HEK293 (cell line): ENCODE measurements around the gene GSN.

Experiments
- CTCF ChIA-PET: fragments of 350-600 bp; formaldehyde crosslinking; extraction: SDS; loops from one replicate; lab custom pipeline; 2021; ENCODE audit warnings: antibody characterized with exemption; lab: Yijun Ruan, JAX
- POLR2A ChIA-PET: fragments of 300-600 bp; formaldehyde crosslinking; extraction: SDS; loops from one replicate; lab custom pipeline; 2020; ENCODE audit warnings: antibody characterized with exemption, inconsistent platforms; lab: Yijun Ruan, JAX
- H3K27ac ChIP-seq: fragments of 200-500 bp; sonication (Bioruptor generic); 2 replicates; pipeline ENCODE4 v1.5.1; 2014; ENCODE audit warnings: low read depth, low read length, control low read depth, inconsistent platforms; ENCODE audit errors: extremely low read depth
- H3K36me3 ChIP-seq, 2 experiments: fragments of 200-500 bp in 1 of 2; sonication (Bioruptor generic) in 1 of 2; 1 replicate in 1 of 2; 2 replicates in 1 of 2; pipeline ENCODE4 v1.5.1; 2014 to 2017; ENCODE audit warnings: inconsistent platforms in 2 of 2, low read length in 2 of 2; ENCODE audit not compliant: control insufficient read depth in 2 of 2, insufficient read depth in 1 of 2
- H3K4me1 ChIP-seq: fragments of 200-500 bp; sonication (Bioruptor generic); 2 replicates; pipeline ENCODE4 v1.5.1; 2014; ENCODE audit warnings: mild to moderate bottlenecking, low read length, inconsistent platforms; ENCODE audit not compliant: control insufficient read depth, insufficient read depth
- H3K4me3 ChIP-seq: 2 replicates; pipeline ENCODE4 v1.5.1; 2011; ENCODE audit warnings: low read depth, mild to moderate bottlenecking, control low read depth, low read length, moderate library complexity
- H3K9me3 ChIP-seq: fragments of 200-500 bp; sonication (Bioruptor generic); 2 replicates; pipeline ENCODE4 v1.5.1; 2014; ENCODE audit warnings: low read depth, low read length, inconsistent platforms; ENCODE audit not compliant: control insufficient read depth, insufficient read depth
- BCL11A ChIP-seq: fragments of 450-650 bp; formaldehyde crosslinking; IDR thresholded peaks from 2 replicates; pipeline ENCODE4 v1.5.1; 2016; ENCODE audit warnings: low read depth, missing biosample characterization, missing genetic modification characterization
- BCL11B ChIP-seq: fragments of 450-650 bp; formaldehyde crosslinking; IDR thresholded peaks from 2 replicates; pipeline ENCODE4 v1.5.1; 2016; ENCODE audit warnings: low read depth, missing biosample characterization, missing genetic modification characterization
- BCL6B ChIP-seq: fragments of 450-650 bp; formaldehyde crosslinking; IDR thresholded peaks from 2 replicates; pipeline ENCODE4 v1.5.1; 2017; ENCODE audit warnings: missing biosample characterization, missing genetic modification characterization
- KLF1 ChIP-seq: fragments of 450-650 bp; formaldehyde crosslinking; IDR thresholded peaks from 2 replicates; pipeline ENCODE4 v1.5.1; 2016; ENCODE audit warnings: missing biosample characterization, missing genetic modification characterization
- KLF16 ChIP-seq: fragments of 450-650 bp; formaldehyde crosslinking; IDR thresholded peaks from 2 replicates; pipeline ENCODE4 v1.5.1; 2017; ENCODE audit warnings: missing biosample characterization, missing genetic modification characterization
- KLF17 ChIP-seq: fragments of 450-650 bp; formaldehyde crosslinking; IDR thresholded peaks from 2 replicates; pipeline ENCODE4 v1.5.1; 2016; ENCODE audit warnings: missing biosample characterization, missing genetic modification characterization
- PRDM1 ChIP-seq: fragments of 450-650 bp; formaldehyde crosslinking; IDR thresholded peaks from 2 replicates; pipeline ENCODE4; 2016; ENCODE audit warnings: missing biosample characterization, missing genetic modification characterization
- SCRT2 ChIP-seq: fragments of 450-650 bp; formaldehyde crosslinking; IDR thresholded peaks from 2 replicates; pipeline ENCODE4 v1.5.1; 2016; ENCODE audit warnings: missing biosample characterization, missing genetic modification characterization
- YY2 ChIP-seq: fragments of 450-650 bp; formaldehyde crosslinking; IDR thresholded peaks from 2 replicates; pipeline ENCODE4 v1.5.1; 2016; ENCODE audit warnings: missing biosample characterization, missing genetic modification characterization
- ZBTB8A ChIP-seq: fragments of 450-650 bp; formaldehyde crosslinking; IDR thresholded peaks from 2 replicates; pipeline ENCODE4 v1.5.1; 2016; ENCODE audit warnings: missing biosample characterization, missing genetic modification characterization
- ZFP37 ChIP-seq: fragments of 450-650 bp; formaldehyde crosslinking; IDR thresholded peaks from 2 replicates; pipeline ENCODE4 v1.5.1; 2016; ENCODE audit warnings: missing biosample characterization, missing genetic modification characterization
- ZNF112 ChIP-seq: fragments of 450-650 bp; formaldehyde crosslinking; IDR thresholded peaks from 2 replicates; pipeline ENCODE4 v1.5.0; 2017; ENCODE audit warnings: missing biosample characterization, missing genetic modification characterization
- ZNF114 ChIP-seq: fragments of 450-650 bp; formaldehyde crosslinking; IDR thresholded peaks from 2 replicates; pipeline ENCODE4 v1.5.0; 2017; ENCODE audit warnings: missing biosample characterization, missing genetic modification characterization
- ZNF146 ChIP-seq: fragments of 450-650 bp; formaldehyde crosslinking; IDR thresholded peaks from 2 replicates; pipeline ENCODE4 v1.5.1; 2016; ENCODE audit warnings: missing biosample characterization, missing genetic modification characterization
- ZNF174 ChIP-seq: fragments of 450-650 bp; formaldehyde crosslinking; IDR thresholded peaks from 2 replicates; pipeline ENCODE4 v1.5.0; 2017; ENCODE audit warnings: missing biosample characterization, mild to moderate bottlenecking, missing genetic modification characterization
- ZNF184 ChIP-seq: fragments of 450-650 bp; IDR thresholded peaks from 2 replicates; pipeline ENCODE4 v1.5.1; 2018; ENCODE audit warnings: missing biosample characterization, mild to moderate bottlenecking, missing genetic modification characterization
- ZNF311 ChIP-seq: fragments of 450-650 bp; formaldehyde crosslinking; IDR thresholded peaks from 2 replicates; pipeline ENCODE4 v1.5.1; 2017; ENCODE audit warnings: missing biosample characterization, missing genetic modification characterization, borderline replicate concordance
- ZNF324 ChIP-seq: fragments of 450-650 bp; formaldehyde crosslinking; IDR thresholded peaks from 2 replicates; pipeline ENCODE4 v1.5.1; 2016; ENCODE audit warnings: missing biosample characterization, missing genetic modification characterization
- ZNF37A ChIP-seq: fragments of 450-650 bp; IDR thresholded peaks from 2 replicates; pipeline ENCODE4 v1.5.1; 2018; ENCODE audit warnings: missing biosample characterization, missing genetic modification characterization
- ZNF391 ChIP-seq: fragments of 450-650 bp; formaldehyde crosslinking; IDR thresholded peaks from 2 replicates; pipeline ENCODE4 v1.5.1; 2016; ENCODE audit warnings: low read depth, missing biosample characterization, missing genetic modification characterization, borderline replicate concordance
- ZNF433 ChIP-seq: fragments of 450-650 bp; formaldehyde crosslinking; IDR thresholded peaks from 2 replicates; pipeline ENCODE4 v1.5.1; 2016; ENCODE audit warnings: missing biosample characterization, missing genetic modification characterization, low read depth
- ZNF449 ChIP-seq: fragments of 450-650 bp; formaldehyde crosslinking; IDR thresholded peaks from 2 replicates; pipeline ENCODE4 v1.5.1; 2017; ENCODE audit warnings: missing biosample characterization, mild to moderate bottlenecking, missing genetic modification characterization, moderate library complexity
- ZNF548 ChIP-seq: fragments of 450-650 bp; formaldehyde crosslinking; IDR thresholded peaks from 2 replicates; pipeline ENCODE4 v1.5.1; 2016; ENCODE audit warnings: missing biosample characterization, missing genetic modification characterization
- ZNF624 ChIP-seq: fragments of 450-650 bp; formaldehyde crosslinking; IDR thresholded peaks from 2 replicates; pipeline ENCODE4 v1.5.1; 2017; ENCODE audit warnings: missing biosample characterization, missing genetic modification characterization
- ZNF629 ChIP-seq: fragments of 450-650 bp; formaldehyde crosslinking; IDR thresholded peaks from 2 replicates; pipeline ENCODE4 v1.5.1; 2017; ENCODE audit warnings: missing biosample characterization, missing genetic modification characterization
- ZNF707 ChIP-seq: fragments of 450-650 bp; formaldehyde crosslinking; IDR thresholded peaks from 2 replicates; pipeline ENCODE4 v1.5.1; 2016; ENCODE audit warnings: missing biosample characterization, missing genetic modification characterization
- ZNF777 ChIP-seq: fragments of 450-650 bp; formaldehyde crosslinking; IDR thresholded peaks from 2 replicates; pipeline ENCODE4 v1.5.1; 2017; ENCODE audit warnings: missing biosample characterization, missing genetic modification characterization, borderline replicate concordance
- ZNF843 ChIP-seq: fragments of 450-650 bp; formaldehyde crosslinking; IDR thresholded peaks from 2 replicates; pipeline ENCODE4 v1.5.1; 2016; ENCODE audit warnings: missing biosample characterization, missing genetic modification characterization
- ZSCAN16 ChIP-seq: fragments of 450-650 bp; formaldehyde crosslinking; IDR thresholded peaks from 2 replicates; pipeline ENCODE4 v1.5.1; 2016; ENCODE audit warnings: missing biosample characterization, missing genetic modification characterization

GSN gene

GRCh38 chr9:121310571-121310970 is 42.6 kb downstream of the GSN start:
- TF ChIP-seq ZFP37, result no peak
- no peak for TF ChIP-seq BCL11A (tag by site-specific recombination)
- no peak for TF ChIP-seq ZNF37A (tag by site-specific recombination)
- TF ChIP-seq KLF16 (tag by site-specific recombination), result no peak
- TF ChIP-seq ZNF777 (tag by site-specific recombination), result no peak
- no peak for TF ChIP-seq KLF1
- no peak for TF ChIP-seq ZSCAN16 (tag by site-specific recombination)
- TF ChIP-seq PRDM1 (tag by site-specific recombination), result no peak
- no peak for TF ChIP-seq ZNF146 (tag by site-specific recombination)
- no peak for TF ChIP-seq ZNF112 (tag by site-specific recombination)
- TF ChIP-seq ZNF548 (tag by site-specific recombination), result no peak
- TF ChIP-seq ZNF114 (tag by site-specific recombination), result no peak
- TF ChIP-seq ZNF843, result no peak
- TF ChIP-seq ZNF449 (tag by site-specific recombination), result no peak
- no peak for TF ChIP-seq ZNF174 (tag by site-specific recombination)
- TF ChIP-seq BCL11B (tag by site-specific recombination), result no peak

GRCh38 chr9:121312169-121312568 is 44.2 kb downstream of the GSN start:
- TF ChIP-seq ZNF707 (no peak), ZNF311 (tag by site-specific recombination) (no peak), ZNF391 (tag by site-specific recombination) (no peak), ZNF843 (no peak), ZNF184 (tag by site-specific recombination) (no peak), BCL6B (tag by site-specific recombination) (no peak), ZNF624 (tag by site-specific recombination) (no peak), ZBTB8A (no peak), KLF17 (tag by site-specific recombination) (no peak), ZNF324 (tag by site-specific recombination) (no peak), ZNF629 (tag by site-specific recombination) (no peak), SCRT2 (tag by site-specific recombination) (no peak), ZNF37A (tag by site-specific recombination) (no peak), YY2 (tag by site-specific recombination) (no peak), ZNF433 (tag by site-specific recombination) (no peak)
- no peak overlapping the region for H3K27ac ChIP-seq
- peaks cover 0 to 40% of the 10 kb centered on the region in 2 experiments; a peak in 1 of 3 replicates for H3K36me3 ChIP-seq
- ChIA-PET CTCF (interaction anchor here (1.1 to 1.5 kb wide), 2 partner anchors 34 to 89 kb away, joined by 3 to 5 read pairs; no protein-coding TSS in a partner anchor), POLR2A (no interaction called here)
- H3K4me1 ChIP-seq, result no peaks in the 10 kb centered on the region
- no peak overlapping the region for H3K4me3 ChIP-seq
- H3K9me3 ChIP-seq, result no peaks in the 10 kb centered on the region

More at GRCh38 chr9:121310571-121310970, 42.6 kb downstream of the GSN start:
- ChIA-PET POLR2A (interaction anchor here (1.7 kb wide), 1 partner anchor 9 kb away, joined by 3 read pairs; no protein-coding TSS in a partner anchor), CTCF (interaction anchor here (0.9 to 2.8 kb wide), 2 partner anchors 9 to 115 kb away, joined by 3 to 16 read pairs; no protein-coding TSS in a partner anchor)
- Histone ChIP-seq H3K9me3 (no peaks in the 10 kb centered on the region), H3K36me3 (peaks cover 0 to 35% of the 10 kb centered on the region in 2 experiments; a peak in 1 of 3 replicates), H3K4me3 (no peak overlapping the region), H3K4me1 (no peaks in the 10 kb centered on the region), H3K27ac (no peak overlapping the region)
